Measurements from ENCODE around the gene ANP32E. TPM values are rescaled to one million over a fixed set of nuclear protein-coding genes. Genes with fewer than 3 reads are reported as not detected.

Gene ANP32E
- total and polyA plus RNA-seq, 2 of the 13 experiments (the other 11 are each of a cell fraction or from before 2014, with no cell fraction given), result 10.3 to 53.0 TPM

DNA sequence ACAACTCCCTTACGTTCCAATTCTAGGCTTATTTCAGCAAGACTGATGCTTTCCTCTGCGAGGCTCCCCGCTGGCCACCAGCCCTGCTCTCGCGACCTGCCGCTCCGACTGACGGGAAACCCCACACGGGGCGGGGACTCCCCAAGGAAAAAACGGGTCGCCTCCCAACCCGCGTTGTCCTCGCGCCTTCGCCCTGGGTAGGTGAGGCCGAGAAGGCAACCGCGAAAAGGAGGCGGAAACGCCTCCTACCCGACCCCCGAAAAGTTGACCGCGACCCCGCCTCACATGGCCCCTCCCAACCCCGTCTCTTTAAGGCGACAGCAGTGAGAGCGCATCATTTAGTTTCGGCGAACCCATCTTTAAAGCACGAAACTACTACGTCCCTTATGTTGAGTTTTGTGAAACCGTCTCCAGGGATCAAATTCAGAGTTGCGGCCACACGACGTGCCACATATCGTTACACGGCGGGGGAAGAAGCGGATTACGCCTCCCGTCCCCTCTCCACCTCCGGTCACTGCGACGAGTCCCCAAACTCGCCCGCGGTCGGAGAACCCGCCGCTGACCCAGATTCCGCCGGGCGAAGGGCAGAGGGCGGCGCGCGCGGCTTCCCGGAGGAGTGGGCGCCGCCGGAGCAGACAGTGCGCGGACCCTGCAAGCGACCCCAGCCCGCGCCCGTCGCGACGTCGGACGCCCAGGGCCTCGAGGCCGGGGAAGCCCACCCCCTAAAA is 1.2 kb downstream of the ANP32E start (continued):
- TF ChIP-seq ZNF251 (CRISPR knock-in tag; IDR thresholded peaks at IDR 0.05), result no peak
- no peak for TF ChIP-seq ZNF234 (CRISPR knock-in tag; conservative IDR thresholded peaks at IDR 0.05)
- TF ChIP-seq ZNF3 (CRISPR knock-in tag; IDR thresholded peaks at IDR 0.05), result no peak
- no peak for TF ChIP-seq ZNF432 (CRISPR knock-in tag; IDR thresholded peaks at IDR 0.05; ENCODE audit: borderline replicate concordance)
- TF ChIP-seq, protein P1, sequence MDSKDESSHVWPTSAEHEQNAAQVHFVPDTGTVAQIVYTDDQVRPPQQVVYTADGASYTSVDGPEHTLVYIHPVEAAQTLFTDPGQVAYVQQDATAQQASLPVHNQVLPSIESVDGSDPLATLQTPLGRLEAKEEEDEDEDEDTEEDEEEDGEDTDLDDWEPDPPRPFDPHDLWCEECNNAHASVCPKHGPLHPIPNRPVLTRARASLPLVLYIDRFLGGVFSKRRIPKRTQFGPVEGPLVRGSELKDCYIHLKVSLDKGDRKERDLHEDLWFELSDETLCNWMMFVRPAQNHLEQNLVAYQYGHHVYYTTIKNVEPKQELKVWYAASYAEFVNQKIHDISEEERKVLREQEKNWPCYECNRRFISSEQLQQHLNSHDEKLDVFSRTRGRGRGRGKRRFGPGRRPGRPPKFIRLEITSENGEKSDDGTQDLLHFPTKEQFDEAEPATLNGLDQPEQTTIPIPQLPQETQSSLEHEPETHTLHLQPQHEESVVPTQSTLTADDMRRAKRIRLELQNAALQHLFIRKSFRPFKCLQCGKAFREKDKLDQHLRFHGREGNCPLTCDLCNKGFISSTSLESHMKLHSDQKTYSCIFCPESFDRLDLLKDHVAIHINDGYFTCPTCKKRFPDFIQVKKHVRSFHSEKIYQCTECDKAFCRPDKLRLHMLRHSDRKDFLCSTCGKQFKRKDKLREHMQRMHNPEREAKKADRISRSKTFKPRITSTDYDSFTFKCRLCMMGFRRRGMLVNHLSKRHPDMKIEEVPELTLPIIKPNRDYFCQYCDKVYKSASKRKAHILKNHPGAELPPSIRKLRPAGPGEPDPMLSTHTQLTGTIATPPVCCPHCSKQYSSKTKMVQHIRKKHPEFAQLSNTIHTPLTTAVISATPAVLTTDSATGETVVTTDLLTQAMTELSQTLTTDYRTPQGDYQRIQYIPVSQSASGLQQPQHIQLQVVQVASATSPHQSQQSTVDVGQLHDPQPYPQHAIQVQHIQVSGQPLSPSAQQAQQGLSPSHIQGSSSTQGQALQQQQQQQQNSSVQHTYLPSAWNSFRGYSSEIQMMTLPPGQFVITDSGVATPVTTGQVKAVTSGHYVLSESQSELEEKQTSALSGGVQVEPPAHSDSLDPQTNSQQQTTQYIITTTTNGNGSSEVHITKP (CRISPR knock-in tag; IDR thresholded peaks at IDR 0.05; ENCODE audit: low read depth), result peak; percentile 44; the same call in 1 of the 2 replicates
- TF ChIP-seq CAMTA2 (CRISPR knock-in tag; IDR thresholded peaks at IDR 0.05; ENCODE audit: borderline replicate concordance), result 0 out of 2 replicates have a peak, but pooled peaks have one; percentile 41
- no peak for TF ChIP-seq ZNF713 (CRISPR knock-in tag; IDR thresholded peaks at IDR 0.05)
- no peak for TF ChIP-seq KLF13 (CRISPR knock-in tag; IDR thresholded peaks at IDR 0.05)
- TF ChIP-seq DMAP1 (CRISPR knock-in tag; IDR thresholded peaks at IDR 0.05), result peak; percentile 29; the same call in 1 of the 2 replicates
- TF ChIP-seq RXRA (CRISPR knock-in tag; IDR thresholded peaks at IDR 0.05), result peak; percentile 45; the same call in 1 of the 2 replicates
- no peak for TF ChIP-seq RFX5 (IDR thresholded peaks at IDR 0.05; ENCODE audit: low read depth, low read length)
- TF ChIP-seq HOXA9 (CRISPR knock-in tag; IDR thresholded peaks at IDR 0.05; ENCODE audit: borderline replicate concordance), result no peak
- TF ChIP-seq HDAC2 (CRISPR knock-in tag; IDR thresholded peaks at IDR 0.05), result peak; percentile 62
- no peak; the same call in 1 of the 2 replicates for TF ChIP-seq ZNF607 (CRISPR knock-in tag; IDR thresholded peaks at IDR 0.05; ENCODE audit: borderline replicate concordance)
- no peak for TF ChIP-seq SNAPC2 (CRISPR knock-in tag; IDR thresholded peaks at IDR 0.05)
- TF ChIP-seq, protein P2, sequence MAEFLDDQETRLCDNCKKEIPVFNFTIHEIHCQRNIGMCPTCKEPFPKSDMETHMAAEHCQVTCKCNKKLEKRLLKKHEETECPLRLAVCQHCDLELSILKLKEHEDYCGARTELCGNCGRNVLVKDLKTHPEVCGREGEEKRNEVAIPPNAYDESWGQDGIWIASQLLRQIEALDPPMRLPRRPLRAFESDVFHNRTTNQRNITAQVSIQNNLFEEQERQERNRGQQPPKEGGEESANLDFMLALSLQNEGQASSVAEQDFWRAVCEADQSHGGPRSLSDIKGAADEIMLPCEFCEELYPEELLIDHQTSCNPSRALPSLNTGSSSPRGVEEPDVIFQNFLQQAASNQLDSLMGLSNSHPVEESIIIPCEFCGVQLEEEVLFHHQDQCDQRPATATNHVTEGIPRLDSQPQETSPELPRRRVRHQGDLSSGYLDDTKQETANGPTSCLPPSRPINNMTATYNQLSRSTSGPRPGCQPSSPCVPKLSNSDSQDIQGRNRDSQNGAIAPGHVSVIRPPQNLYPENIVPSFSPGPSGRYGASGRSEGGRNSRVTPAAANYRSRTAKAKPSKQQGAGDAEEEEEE (CRISPR knock-in tag; IDR thresholded peaks at IDR 0.05; ENCODE audit: borderline replicate concordance), result no peak
- TF ChIP-seq ARNT2 (CRISPR knock-in tag; IDR thresholded peaks at IDR 0.05; ENCODE audit: low read depth), result no peak
- TF ChIP-seq, protein P3, sequence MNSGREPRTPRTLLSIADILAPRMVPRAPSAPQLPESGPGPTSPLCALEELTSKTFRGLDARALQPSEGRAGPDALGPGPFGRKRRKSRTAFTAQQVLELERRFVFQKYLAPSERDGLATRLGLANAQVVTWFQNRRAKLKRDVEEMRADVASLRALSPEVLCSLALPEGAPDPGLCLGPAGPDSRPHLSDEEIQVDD (CRISPR knock-in tag; IDR thresholded peaks at IDR 0.05; ENCODE audit: borderline replicate concordance), result no peak
- TF ChIP-seq HOXD1 (CRISPR knock-in tag; IDR thresholded peaks at IDR 0.05), result no peak; the same call in 1 of the 2 replicates
- TF ChIP-seq NONO (IDR thresholded peaks at IDR 0.05), result no peak
- no peak; the same call in 1 of the 2 replicates for TF ChIP-seq NONO (CRISPR knock-in tag; conservative IDR thresholded peaks at IDR 0.05)
- TF ChIP-seq, protein P4, sequence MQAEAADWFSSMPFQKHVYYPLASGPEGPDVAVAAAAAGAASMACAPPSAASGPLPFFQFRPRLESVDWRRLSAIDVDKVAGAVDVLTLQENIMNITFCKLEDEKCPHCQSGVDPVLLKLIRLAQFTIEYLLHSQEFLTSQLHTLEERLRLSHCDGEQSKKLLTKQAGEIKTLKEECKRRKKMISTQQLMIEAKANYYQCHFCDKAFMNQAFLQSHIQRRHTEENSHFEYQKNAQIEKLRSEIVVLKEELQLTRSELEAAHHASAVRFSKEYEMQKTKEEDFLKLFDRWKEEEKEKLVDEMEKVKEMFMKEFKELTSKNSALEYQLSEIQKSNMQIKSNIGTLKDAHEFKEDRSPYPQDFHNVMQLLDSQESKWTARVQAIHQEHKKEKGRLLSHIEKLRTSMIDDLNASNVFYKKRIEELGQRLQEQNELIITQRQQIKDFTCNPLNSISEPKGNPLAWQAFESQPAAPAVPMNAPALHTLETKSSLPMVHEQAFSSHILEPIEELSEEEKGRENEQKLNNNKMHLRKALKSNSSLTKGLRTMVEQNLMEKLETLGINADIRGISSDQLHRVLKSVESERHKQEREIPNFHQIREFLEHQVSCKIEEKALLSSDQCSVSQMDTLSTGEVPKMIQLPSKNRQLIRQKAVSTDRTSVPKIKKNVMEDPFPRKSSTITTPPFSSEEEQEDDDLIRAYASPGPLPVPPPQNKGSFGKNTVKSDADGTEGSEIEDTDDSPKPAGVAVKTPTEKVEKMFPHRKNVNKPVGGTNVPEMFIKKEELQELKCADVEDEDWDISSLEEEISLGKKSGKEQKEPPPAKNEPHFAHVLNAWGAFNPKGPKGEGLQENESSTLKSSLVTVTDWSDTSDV (CRISPR knock-in tag; IDR thresholded peaks at IDR 0.05), result 0 out of 2 replicates have a peak, but pooled peaks have one; percentile 63
